Activated CD4-positive, alpha-beta T cell treated with anti-CD3 and anti-CD28 coated beads, Interleukin-2, amount 50 U/mL, for 4 hours (primary cell): ENCODE measurements around the gene LRRC70.
"Not testable (repeated sequence)": the region's sequence is repeated elsewhere in the genome, so short reads cannot be mapped to it uniquely, and the experiment has no call there.

Experiments
- DNase-seq, 2 experiments: peaks; one replicate each; pipeline ENCODE4 v3.0.0-alpha.2; 2020

LRRC70 gene

DNA sequence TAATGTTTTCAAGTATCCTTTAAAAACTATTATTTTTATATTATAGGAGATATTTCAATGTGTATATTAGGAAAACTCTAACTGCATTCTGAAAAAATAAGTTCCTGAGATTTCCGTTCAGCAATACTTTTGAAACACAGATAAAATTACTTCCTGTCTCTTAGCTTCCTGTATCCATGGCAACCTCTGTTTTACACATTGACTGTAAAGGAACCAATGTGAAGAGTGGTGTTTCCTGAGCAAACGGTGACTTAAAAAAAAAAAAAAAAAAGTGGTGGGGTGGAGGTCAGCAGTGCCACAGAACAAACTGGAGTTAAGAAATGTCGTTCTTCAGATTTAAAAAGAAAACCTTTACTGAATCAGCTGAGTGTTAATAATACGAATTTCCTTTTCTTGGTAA, at the start of gene LRRC70:
LRRC70 (plus strand) TSS at position 280 of the 400 bp plus-strand sequence. CDS start 620 bp downstream, outside the sequence.
- no peak for DNase-seq

GRCh38 chr5:62533597-62533996, 45.0 kb upstream of the LRRC70 start:
- no peak for DNase-seq

- no peak for DNase-seq
These were observed 44.0 kb upstream of the LRRC70 start for GRCh38 chr5:62534461-62535236.

DNA sequence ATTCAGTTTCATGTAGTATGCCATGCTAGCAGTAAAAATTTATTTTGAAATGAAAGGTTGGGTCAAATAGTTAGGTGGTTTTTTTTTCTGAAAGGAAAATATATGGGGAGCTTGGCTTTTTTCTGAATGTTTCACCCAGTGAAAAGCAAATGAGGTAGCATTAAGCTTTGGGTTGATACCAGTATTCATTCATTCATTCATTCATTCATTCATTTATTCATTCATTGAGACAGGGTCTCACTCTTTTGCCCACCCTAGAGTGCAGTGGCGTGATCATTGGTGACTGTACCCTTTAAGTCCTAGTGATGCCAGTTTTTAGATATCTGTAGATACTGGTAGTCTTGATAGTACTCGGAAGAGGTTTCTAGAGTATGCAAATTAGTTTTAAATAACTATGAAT, 42.4 kb upstream of the LRRC70 start:
- DNase-seq: no peak

- no peak for DNase-seq
These were observed 41.8 kb upstream of the LRRC70 start for GRCh38 chr5:62536783-62537182.

- no peak for DNase-seq
These were observed 40.3 kb upstream of the LRRC70 start for GRCh38 chr5:62538017-62538942.

DNA sequence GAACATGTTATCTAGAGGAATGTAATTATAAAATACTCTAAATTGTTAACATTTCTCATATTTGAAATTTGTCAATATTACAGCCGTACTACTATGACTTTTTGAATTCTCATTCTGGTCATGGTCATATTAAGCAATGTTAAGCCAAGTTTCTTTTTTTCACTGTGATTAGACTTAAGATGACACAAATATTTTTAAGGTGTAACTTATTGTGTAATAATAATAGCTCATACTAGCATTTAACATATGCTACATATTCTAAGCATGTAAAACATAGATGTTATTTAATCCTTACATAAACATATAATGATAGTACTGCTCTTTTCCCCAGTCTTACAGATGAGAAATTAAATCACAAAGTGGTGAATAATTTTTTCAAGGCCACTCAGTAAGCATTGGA, 35.9 kb upstream of the LRRC70 start:
- DNase-seq: no peak

DNA sequence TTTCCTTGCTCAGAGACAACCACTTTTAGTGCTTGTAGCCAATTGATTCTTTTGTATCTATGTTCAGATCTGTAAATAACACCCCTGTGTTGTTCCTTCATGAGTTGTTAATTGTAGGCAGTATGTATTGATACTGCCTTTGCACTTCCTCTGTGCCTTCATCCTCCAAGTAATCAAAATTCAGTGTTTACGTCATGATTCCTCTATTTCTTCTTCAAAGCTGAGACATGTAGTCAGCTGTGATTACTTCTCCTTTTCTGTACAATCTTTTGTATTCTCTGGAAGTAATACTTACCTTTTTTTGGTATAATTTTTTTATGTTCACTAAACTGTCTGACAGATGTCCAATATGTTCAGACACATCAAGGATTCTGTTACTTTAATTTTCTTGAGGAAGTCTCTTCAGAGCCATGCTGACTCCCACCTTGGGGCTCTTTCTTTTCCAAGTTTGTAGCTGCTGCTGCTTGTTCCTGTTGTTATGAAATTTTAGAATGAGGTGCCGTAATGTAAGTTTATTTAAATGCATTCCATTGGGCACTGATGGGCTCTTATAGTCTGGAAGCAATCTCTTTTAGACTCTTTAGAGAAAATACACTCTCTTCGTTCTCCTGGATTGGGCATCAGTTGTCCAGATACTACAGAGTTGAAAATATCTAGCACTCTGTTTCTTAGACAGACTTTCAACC, 30.5 kb upstream of the LRRC70 start:
- DNase-seq: no peak

GRCh38 chr5:62550103-62550502, 28.5 kb upstream of the LRRC70 start:
- DNase-seq: no peak

DNA sequence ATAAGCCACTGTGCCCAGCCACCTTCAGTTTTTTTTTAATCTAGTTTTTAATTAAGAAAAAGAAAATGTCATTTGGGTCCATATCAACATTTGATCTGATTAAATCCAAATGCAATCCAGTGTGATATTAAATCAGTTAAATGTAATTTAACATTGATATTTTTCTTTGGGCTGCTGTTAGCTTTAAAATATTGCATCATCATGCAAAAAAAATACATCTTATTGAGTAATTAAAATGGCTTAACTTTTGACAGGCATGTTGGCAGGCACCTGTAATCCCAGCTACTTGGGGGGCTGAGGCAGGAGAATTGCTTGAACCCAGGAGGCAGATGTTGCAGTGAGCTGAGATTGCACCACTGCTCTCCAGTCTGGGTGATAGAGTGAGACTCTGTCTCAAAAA, 22.7 kb upstream of the LRRC70 start:
- no peak for DNase-seq

- no peak for DNase-seq
These were observed 19.7 kb upstream of the LRRC70 start for GRCh38 chr5:62558941-62559340.

GRCh38 chr5:62560786-62561185, 17.8 kb upstream of the LRRC70 start:
- DNase-seq: no peak

DNA sequence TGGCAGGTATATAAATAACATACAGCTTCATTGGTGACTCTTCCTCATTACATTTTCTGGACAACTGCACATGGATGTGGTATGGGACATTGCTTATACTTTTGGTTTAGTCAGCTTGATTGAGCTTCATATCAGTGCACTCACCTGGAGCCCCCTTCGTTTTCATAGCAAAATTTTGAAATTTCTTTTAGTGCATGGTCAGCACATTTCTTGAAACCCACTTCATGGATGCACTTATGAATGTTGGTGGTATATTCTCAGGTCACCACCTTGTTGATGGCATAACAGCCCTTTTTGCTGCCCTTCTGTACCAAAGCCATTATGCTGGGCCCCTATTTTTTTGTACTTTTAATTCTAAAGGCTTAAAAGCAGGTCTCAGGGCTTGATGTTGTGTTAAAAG, 16.7 kb upstream of the LRRC70 start:
- no peak for DNase-seq

DNA sequence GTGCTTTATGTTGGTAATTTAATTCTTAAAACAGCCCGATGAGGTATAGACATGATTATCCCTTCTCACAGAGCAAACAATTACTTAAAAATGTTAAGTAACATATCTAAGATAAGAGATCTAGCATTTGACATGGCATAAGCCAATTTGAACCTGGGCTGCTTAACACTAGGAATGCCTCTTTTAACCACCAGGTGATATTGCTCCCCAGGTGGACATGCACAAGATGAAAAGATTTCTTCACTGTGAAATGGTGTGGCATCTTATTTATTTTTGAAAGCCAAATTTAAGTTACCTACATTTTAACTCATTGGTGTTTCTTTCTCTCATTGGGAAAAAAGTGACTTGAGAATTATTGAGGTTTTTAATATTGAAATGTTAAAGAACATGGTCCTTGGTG, 15.8 kb upstream of the LRRC70 start:
- DNase-seq: no peak

DNA sequence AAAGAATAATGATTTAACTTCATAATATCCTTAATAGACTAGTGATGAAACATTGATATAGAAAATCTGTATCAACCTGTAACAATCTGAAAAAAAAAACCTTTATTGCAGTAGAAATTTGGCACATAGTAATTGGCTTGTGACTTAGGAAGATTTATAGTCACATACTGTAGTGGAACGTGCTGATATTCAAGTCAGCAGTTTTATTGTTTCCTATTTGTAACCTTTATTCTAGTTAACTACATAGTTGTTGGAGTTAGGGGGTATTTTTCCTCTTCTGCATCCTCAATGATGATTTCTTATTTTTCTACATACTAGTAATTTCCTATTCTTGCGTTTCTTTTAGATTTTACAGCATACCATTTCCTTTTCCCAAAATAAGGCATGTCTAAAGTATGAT, 14.5 kb upstream of the LRRC70 start:
- no peak for DNase-seq

DNA sequence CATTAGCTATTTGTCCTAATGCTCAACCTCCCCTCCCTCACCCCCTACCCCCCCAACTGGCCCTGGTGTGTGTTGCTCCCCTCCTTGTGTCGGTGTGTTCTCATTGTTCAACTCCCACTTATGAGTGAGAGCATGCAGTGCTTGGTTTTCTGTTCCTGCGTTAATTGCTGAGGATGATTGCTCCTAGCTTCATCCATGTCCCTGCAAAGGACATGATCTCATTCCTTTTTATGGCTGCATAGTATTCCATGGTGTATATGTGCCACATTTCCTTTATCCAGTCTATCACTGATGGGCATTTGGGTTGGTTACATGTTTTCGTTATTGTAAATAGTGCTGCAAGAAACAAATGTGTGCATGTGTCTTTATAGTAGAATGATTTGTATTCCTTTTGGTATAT, 12.9 kb upstream of the LRRC70 start:
- not testable (repeated sequence) for DNase-seq

GRCh38 chr5:62568143-62568542, 10.5 kb upstream of the LRRC70 start:
- DNase-seq: no peak

- no peak for DNase-seq
These were observed 9.7 kb upstream of the LRRC70 start for GRCh38 chr5:62568800-62569432.

DNA sequence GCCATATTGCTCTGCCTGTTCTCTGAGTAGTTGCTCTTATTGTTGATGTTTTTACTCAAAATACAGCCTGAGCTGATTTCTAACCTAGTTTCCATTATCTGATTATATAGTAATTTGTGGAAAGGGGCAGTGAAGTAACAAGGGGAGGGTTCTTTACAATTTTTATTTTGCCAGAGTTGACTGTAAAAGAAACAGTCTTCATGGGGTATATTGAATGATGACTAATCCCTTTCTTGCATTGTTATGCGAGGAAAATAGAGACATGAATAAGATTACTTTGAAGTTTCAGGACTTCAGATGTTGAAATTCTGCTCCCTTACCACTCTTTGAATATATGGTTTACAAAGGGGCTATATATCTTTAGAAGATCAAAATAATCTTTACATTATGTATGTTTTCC, 9.1 kb upstream of the LRRC70 start:
- no peak for DNase-seq

GRCh38 chr5:62572918-62573514, 5.6 kb upstream of the LRRC70 start:
- DNase-seq: no peak

- no peak for DNase-seq
These were observed 4.0 kb upstream of the LRRC70 start for GRCh38 chr5:62574599-62574998.

- DNase-seq: no peak
These were observed 3.6 kb upstream of the LRRC70 start for GRCh38 chr5:62575066-62575465.

GRCh38 chr5:62575489-62575888, 3.1 kb upstream of the LRRC70 start:
- no peak for DNase-seq
